ENCODE measurements around the gene ASIC2. TPM values are rescaled to one million over a fixed set of nuclear protein-coding genes. Genes with fewer than 3 reads are reported as not detected.

ASIC2 gene
- total RNA-seq, 1 donor from 2014 or later, result not detected

DNA sequence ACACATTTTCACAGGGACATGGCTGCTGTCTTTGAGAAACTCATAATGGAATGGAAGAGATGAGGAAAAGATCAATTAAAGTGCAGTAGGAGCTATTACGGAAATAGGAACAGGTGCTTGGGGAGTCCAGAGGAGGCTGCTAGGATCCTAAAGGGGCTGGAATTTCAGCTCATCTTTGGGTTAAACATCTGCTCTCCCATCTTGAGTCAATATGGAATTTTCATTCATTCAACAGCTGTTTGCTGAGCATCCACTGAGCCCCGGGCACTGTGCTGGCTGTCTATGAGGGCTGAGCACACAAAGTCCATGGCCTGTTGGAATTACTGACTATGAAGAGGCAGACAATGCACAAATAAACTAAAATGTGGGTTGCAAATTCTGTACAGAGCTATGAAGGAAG, 47.9 kb downstream of the ASIC2 start:
- Mint-ChIP-seq H3K9me3 (no peaks in the 10 kb centered on the region), H3K4me1 (no peaks in the 10 kb centered on the region), H3K4me3 (no peak overlapping the region), H3K27me3 (no peaks in the 10 kb centered on the region), H3K36me3 (ENCODE audit: low read depth) (no peaks in the 10 kb centered on the region), H3K27ac (no peak overlapping the region)
- TF ChIP-seq, protein P1, sequence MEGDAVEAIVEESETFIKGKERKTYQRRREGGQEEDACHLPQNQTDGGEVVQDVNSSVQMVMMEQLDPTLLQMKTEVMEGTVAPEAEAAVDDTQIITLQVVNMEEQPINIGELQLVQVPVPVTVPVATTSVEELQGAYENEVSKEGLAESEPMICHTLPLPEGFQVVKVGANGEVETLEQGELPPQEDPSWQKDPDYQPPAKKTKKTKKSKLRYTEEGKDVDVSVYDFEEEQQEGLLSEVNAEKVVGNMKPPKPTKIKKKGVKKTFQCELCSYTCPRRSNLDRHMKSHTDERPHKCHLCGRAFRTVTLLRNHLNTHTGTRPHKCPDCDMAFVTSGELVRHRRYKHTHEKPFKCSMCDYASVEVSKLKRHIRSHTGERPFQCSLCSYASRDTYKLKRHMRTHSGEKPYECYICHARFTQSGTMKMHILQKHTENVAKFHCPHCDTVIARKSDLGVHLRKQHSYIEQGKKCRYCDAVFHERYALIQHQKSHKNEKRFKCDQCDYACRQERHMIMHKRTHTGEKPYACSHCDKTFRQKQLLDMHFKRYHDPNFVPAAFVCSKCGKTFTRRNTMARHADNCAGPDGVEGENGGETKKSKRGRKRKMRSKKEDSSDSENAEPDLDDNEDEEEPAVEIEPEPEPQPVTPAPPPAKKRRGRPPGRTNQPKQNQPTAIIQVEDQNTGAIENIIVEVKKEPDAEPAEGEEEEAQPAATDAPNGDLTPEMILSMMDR (IDR thresholded peaks at IDR 0.05), result no peak
- intact Hi-C loops (cut with micrococcal nuclease), result no loop called here
- DNase-seq (no peak), ATAC-seq (ENCODE audit: low read depth) (no peak)
- CTCF ChIA-PET, result no interaction called here
- POLR2A ChIA-PET, result no interaction called here

DNA sequence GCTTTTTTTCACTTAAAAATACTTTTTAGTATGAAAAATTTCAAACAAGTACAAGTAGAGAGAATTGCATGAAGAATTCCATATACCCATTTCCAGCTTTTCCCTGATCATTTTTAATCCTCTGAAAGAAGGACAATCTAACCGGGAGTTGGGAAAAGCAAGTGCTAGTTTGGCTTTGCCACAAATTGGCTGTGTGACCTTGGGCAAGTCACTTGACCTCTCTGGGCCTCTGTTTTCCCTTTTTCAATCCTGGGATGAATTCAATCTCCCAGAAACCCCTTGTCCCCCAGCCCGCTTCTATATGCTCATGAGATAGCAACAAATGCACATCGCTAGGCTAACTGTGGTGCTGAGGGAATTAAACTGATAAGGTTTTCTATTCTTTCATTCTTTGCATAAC, 49.4 kb downstream of the ASIC2 start:
- Mint-ChIP-seq H3K27ac (no peak overlapping the region), H3K4me3 (no peak overlapping the region), H3K36me3 (ENCODE audit: low read depth) (no peaks in the 10 kb centered on the region), H3K27me3 (no peaks in the 10 kb centered on the region), H3K9me3 (no peaks in the 10 kb centered on the region), H3K4me1 (no peaks in the 10 kb centered on the region)
- intact Hi-C loops (cut with micrococcal nuclease), result no loop called here
- ChIA-PET POLR2A (no interaction called here), CTCF (no interaction called here)
- TF ChIP-seq, protein P1 (IDR thresholded peaks at IDR 0.05), result no peak
- ATAC-seq (ENCODE audit: low read depth) (no peak), DNase-seq (no peak)

DNA sequence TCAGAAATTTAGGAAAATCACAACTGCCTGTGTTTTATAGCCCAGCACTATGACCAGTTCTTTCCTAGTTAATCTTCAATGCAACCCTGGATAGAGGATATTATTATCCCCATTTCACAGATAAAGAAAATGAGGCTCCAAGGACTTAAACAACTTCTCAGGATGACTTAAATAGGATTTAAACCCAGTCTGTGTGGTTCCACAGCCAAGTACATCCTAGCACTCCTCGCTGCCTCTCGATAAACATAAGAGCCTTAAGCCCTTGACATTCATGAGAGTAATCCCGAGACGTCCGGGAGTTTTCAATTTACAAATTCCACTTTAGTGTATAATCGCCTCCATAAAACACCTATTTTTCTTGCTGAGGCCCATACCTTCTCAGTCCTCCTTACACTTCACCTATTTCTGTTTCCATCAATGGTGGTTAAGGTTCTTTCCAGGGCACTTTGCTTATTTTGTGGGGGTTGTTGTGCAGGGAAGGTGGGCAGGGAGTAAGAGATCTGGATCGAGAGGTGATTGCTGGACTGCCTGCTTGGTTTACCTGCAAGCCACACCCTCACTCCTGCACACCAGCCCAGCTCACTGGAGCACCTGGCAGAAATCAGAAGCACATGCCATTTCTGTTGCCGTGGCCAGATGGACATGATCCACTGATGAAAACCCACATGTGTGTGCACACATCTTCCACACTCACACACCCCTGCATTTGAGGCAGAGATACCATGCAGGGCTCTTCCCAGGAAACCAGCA, 50.5 kb downstream of the ASIC2 start:
- DNase-seq (no peak), ATAC-seq (ENCODE audit: low read depth) (no peak)
- no peaks in the 10 kb centered on the region for H3K36me3 Mint-ChIP-seq (ENCODE audit: low read depth)
- CTCF ChIA-PET, result no interaction called here
- POLR2A ChIA-PET, result no interaction called here
- intact Hi-C loops (cut with micrococcal nuclease), result no loop called here
- no peak overlapping the region for H3K27ac Mint-ChIP-seq
- H3K4me1 Mint-ChIP-seq, result no peaks in the 10 kb centered on the region
- H3K9me3 Mint-ChIP-seq, result no peaks in the 10 kb centered on the region
- TF ChIP-seq, protein P1 (IDR thresholded peaks at IDR 0.05), result no peak
- peaks cover 2% of the 10 kb centered on the region for H3K27me3 Mint-ChIP-seq
- no peak overlapping the region for H3K4me3 Mint-ChIP-seq

DNA sequence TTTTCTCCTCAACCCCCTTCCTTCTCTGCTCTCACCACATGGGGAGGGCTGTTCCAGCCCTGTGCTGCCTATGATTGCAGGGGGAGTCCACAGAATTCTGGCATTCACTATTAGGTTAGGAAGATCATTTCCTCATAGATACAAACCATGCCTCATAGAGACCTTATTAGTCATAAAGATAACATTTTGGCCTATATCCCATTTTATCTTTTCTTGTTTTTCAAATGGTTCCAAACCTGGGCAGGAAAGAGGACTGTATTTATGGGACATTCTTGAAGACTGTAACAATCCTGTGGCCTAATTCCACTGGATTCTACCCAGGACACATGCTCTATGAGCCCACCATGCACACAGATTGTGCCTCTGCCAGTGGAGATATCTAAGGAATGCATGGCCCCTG, 51.7 kb downstream of the ASIC2 start:
- DNase-seq (no peak), ATAC-seq (ENCODE audit: low read depth) (no peak)
- CTCF ChIA-PET, result no interaction called here
- POLR2A ChIA-PET, result no interaction called here
- Mint-ChIP-seq H3K4me3 (no peak overlapping the region), H3K36me3 (ENCODE audit: low read depth) (no peaks in the 10 kb centered on the region), H3K4me1 (no peaks in the 10 kb centered on the region), H3K27me3 (peaks cover 2% of the 10 kb centered on the region), H3K9me3 (no peaks in the 10 kb centered on the region), H3K27ac (no peak overlapping the region)
- TF ChIP-seq, protein P1 (IDR thresholded peaks at IDR 0.05), result no peak
- intact Hi-C loops (cut with micrococcal nuclease), result no loop called here

DNA sequence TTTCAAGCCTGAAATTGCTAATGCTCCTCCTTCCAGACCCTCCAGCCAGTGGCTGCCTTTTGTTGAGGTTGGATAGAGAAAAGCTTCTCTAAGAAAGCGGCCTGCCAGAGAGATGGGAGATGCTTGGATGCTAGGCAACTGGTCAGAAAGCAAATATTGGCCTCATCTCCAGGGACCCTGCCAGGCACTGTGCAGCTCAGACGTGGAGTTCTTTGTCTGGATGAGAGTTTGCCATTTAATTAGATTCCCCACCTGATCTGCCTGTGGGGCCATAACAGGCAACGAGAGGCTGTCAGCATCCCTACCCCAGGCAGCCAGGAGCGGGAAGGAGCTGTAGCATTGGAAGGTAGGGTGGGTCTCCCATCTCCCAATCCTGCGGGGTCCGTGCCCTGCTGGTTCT, 52.7 kb downstream of the ASIC2 start:
- intact Hi-C loops (cut with micrococcal nuclease), result no loop called here
- no peak overlapping the region for H3K27ac Mint-ChIP-seq
- no peak overlapping the region for H3K4me3 Mint-ChIP-seq
- H3K27me3 Mint-ChIP-seq, result peaks cover 4% of the 10 kb centered on the region
- H3K4me1 Mint-ChIP-seq, result no peaks in the 10 kb centered on the region
- H3K9me3 Mint-ChIP-seq, result no peaks in the 10 kb centered on the region
- ChIA-PET POLR2A (no interaction called here), CTCF (no interaction called here)
- DNase-seq (no peak), ATAC-seq (ENCODE audit: low read depth) (no peak)
- TF ChIP-seq, protein P1 (IDR thresholded peaks at IDR 0.05), result no peak
- H3K36me3 Mint-ChIP-seq (ENCODE audit: low read depth), result no peaks in the 10 kb centered on the region
